SH-SY5Y (cell line): ENCODE results near the gene RABGAP1.

Source experiments
- GATA2 ChIP-seq: IDR thresholded peaks from 2 replicates; pipeline ENCODE4 v1.6.1; 2011; ENCODE audit warnings: mild to moderate bottlenecking, low read depth, low read length
- GATA3 ChIP-seq: IDR thresholded peaks from 2 replicates; pipeline ENCODE4 v1.6.1; 2011; ENCODE audit warnings: low read depth, mild to moderate bottlenecking, low read length, moderate library complexity

DNA sequence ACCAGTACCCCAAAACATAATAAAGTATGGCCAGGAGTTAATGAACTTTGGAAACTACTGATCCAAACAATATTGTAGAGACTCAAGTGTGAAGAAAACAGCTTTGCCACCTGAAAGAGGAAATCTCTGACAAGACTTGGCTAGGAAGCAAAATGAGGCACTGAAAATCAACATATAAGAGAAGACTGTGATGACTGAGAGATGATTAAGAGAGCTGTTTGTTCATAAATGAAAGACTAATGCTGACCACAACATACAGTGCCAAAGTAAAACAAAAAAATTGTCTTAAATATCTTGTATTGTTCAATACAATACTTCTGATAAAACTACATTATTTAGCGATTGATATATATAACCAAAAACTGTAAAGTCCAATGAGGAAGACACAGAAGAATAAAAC lies 42.9 kb upstream of the RABGAP1 start:
- TF ChIP-seq GATA3 (no peak), GATA2 (no peak)
